Measurements from ENCODE around the gene IMMP2L. TPM values are rescaled to one million over a fixed set of nuclear protein-coding genes. Genes with fewer than 3 reads are reported as not detected.

The IMMP2L gene
- total RNA-seq, 1 experiment from 2014 or later: 8.8 TPM

DNA sequence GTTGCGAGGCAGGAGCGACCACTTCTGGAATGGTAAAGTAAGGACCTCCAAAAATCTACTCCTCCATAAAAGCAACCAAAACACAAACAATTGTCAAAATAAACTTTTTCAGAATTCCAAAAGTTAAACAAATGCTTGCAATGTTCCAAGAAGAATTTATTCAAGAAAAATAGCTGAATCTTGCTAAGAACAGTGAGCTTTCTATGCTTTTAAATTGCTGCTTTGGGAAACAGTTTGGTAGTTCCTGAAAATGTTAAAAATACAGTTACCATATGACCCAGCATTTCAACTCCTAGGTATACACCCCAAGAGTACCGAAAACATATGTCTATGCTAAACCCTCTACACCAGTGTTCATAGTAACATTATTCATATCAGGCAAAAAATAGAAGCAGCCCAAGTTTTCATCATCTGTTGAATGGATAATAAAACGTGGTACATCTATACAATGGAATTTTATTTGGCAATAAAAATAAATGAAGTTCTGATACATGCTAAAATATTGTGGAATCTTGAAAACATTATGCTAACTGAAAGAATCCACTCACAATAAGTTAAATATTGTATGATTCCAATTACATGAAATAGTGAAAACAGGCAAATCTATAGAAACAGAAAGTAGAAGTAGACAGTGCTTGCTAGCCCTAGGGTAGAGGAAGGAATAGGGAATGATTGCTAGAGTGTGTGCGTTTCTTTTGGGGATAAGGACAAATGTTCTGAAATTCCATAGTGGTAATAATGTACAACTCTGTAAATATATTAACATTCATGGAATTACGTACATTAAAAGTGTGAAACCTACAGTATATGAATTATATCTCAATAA, 414.4 kb downstream of the IMMP2L start:
- BruUV-seq (replicated peaks): no TSS peak
- in situ Hi-C loops (cut with HindIII; ENCODE audit: low pct_unique_long_range_greater_than_20kb, low sequenced_read_pairs): no loop called here
- H3K27ac ChIP-seq (ENCODE audit: low read length): no peak overlapping the region
- H3K9me3 ChIP-seq (ENCODE audit: control insufficient read depth, insufficient read depth, low read depth, low read length): no peaks in the 10 kb centered on the region
- no peak for ATAC-seq
- no peak overlapping the region for H3K4me3 ChIP-seq (ENCODE audit: low read depth in 2 of 2, low read length in 2 of 2)
- intact Hi-C loops (cut with micrococcal nuclease; ENCODE audit: unreplicated experiment): no loop called here
- TF ChIP-seq TCF7L2 (IDR thresholded peaks at IDR 0.05; ENCODE audit: low read depth, low read length) (no peak), SIN3A (IDR thresholded peaks at IDR 0.05; ENCODE audit: borderline replicate concordance, insufficient read depth, low read depth, low read length) (no peak), CTCF (IDR thresholded peaks at IDR 0.05) (no peak), REST (IDR thresholded peaks at IDR 0.05; ENCODE audit: insufficient read depth in 1 of 2, low read depth in 2 of 2, low read length in 1 of 2) (no peak), POLR2AphosphoS5 (IDR thresholded peaks at IDR 0.05; ENCODE audit: low read depth, low read length) (no peak)
- no peaks in the 10 kb centered on the region for H3K36me3 ChIP-seq (ENCODE audit: control insufficient read depth, insufficient read depth, low read length)
- H3K27me3 ChIP-seq (ENCODE audit: control insufficient read depth, insufficient read depth, low read length): no peaks in the 10 kb centered on the region
- POLR2A ChIA-PET: no interaction called here
- DNase-seq (ENCODE audit: low read depth, low spot score): no peak
- no peaks in the 10 kb centered on the region for H3K4me1 ChIP-seq (ENCODE audit: control insufficient read depth, insufficient read depth, low read length)
- CTCF ChIA-PET: no interaction called here

DNA sequence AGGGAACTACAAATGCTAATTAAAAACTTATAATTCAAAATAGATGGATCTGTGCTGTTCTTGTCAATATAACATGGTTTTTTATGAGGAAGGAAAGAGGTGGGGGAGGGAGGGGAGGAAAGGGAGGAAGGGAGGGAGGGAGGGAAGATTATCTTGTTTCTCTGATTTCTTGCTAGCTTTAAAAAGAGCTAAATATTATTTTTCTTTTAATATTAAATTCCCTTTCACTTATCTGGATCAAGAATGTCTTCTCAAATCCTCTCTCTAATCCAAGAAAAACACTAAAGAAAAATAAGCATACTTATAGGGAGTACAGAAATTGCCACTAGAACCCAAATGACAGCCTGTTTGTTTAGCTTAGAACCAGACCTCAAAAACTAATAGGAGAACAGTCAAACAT, 416.2 kb downstream of the IMMP2L start:
- no peak for TF ChIP-seq POLR2AphosphoS5 (IDR thresholded peaks at IDR 0.05; ENCODE audit: low read depth, low read length)
- no peak for TF ChIP-seq CTCF (IDR thresholded peaks at IDR 0.05)
- TF ChIP-seq REST (IDR thresholded peaks at IDR 0.05; ENCODE audit: insufficient read depth in 1 of 2, low read depth in 2 of 2, low read length in 1 of 2): no peak
- no peak for TF ChIP-seq SIN3A (IDR thresholded peaks at IDR 0.05; ENCODE audit: borderline replicate concordance, insufficient read depth, low read depth, low read length)
- no peak for TF ChIP-seq TCF7L2 (IDR thresholded peaks at IDR 0.05; ENCODE audit: low read depth, low read length)
- no peaks in the 10 kb centered on the region for H3K9me3 ChIP-seq (ENCODE audit: control insufficient read depth, insufficient read depth, low read depth, low read length)
- intact Hi-C loops (cut with micrococcal nuclease; ENCODE audit: unreplicated experiment): no loop called here
- H3K27me3 ChIP-seq (ENCODE audit: control insufficient read depth, insufficient read depth, low read length): no peaks in the 10 kb centered on the region
- ATAC-seq (no peak), DNase-seq (ENCODE audit: low read depth, low spot score) (no peak)
- H3K36me3 ChIP-seq (ENCODE audit: control insufficient read depth, insufficient read depth, low read length): no peaks in the 10 kb centered on the region
- POLR2A ChIA-PET: no interaction called here
- CTCF ChIA-PET: no interaction called here
- H3K4me3 ChIP-seq (ENCODE audit: low read depth in 2 of 2, low read length in 2 of 2): no peak overlapping the region
- H3K27ac ChIP-seq (ENCODE audit: low read length): no peak overlapping the region
- no peaks in the 10 kb centered on the region for H3K4me1 ChIP-seq (ENCODE audit: control insufficient read depth, insufficient read depth, low read length)
- no TSS peak for BruUV-seq (replicated peaks)
- in situ Hi-C loops (cut with HindIII; ENCODE audit: low pct_unique_long_range_greater_than_20kb, low sequenced_read_pairs): no loop called here
